Skin of body (tissue), 2 donors: Measurements from ENCODE around the gene LONP2. TPM values are rescaled to one million over a fixed set of nuclear protein-coding genes. Genes with fewer than 3 reads are reported as not detected.
"Not testable (repeated sequence)": the region's sequence is repeated elsewhere in the genome, so short reads cannot be mapped to it uniquely, and the experiment has no call there.

Experiments used
- DNase-seq: peaks from one replicate; lab custom pipeline; 2025; lab: John Stamatoyannopoulos, UW
- total RNA-seq: library from RNA; depleted of rRNA; stranded (reverse); fragments of >200 nt; gene quantifications from one replicate; pipeline ENCODE4 v1.2.3, GENCODE V29; 2014

The LONP2 gene
- total RNA-seq, 1 donor from 2014 or later: 65.1 TPM

- no peak for DNase-seq
Measured at GRCh38 chr16:48386559-48387312, 142.6 kb downstream of the LONP2 start.

- no peak for DNase-seq
Measured at GRCh38 chr16:48392407-48392806, 148.3 kb downstream of the LONP2 start.

GRCh38 chr16:48393485-48394354 lies 149.6 kb downstream of the LONP2 start:
- DNase-seq: no peak

DNA sequence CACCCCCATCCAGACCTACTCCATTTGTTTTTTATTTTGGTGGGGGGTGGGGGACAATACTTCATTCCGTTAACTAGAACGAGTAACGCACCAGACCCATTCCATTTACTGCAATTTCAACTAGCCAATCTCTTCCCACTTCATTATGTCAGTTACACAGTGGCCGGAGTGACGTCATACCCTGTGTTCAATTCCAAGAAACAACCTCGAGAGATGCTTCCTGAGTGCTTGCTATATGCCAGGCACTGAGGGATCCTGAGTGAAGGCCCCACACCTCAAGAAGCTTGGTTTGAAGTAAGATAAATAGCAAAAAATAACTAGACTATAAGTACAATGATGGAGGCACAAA lies 150.2 kb downstream of the LONP2 start:
- DNase-seq: no peak

GRCh38 chr16:48395375-48395774 lies 151.3 kb downstream of the LONP2 start:
- no peak for DNase-seq

- DNase-seq: not testable (repeated sequence)
Measured at GRCh38 chr16:48402547-48402946, 158.4 kb downstream of the LONP2 start.

DNA sequence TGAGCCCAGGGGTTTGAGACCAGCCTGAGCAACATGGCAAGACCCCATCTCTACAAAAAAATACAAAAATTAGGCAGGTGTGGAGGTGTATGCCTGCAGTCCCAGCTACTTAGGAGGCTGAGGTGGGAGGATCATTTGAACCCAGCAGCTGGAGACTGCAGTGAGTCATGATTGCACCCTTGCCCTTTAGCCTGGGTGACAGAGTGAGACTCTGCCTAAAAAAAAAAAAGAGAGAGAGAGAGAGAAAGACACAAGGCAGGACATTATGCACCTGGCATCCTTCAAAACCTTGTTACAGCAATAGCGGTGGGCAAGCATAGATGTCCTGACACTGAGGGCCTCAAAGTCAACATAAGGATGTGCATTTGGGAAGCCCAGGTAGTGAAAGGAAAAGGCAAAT lies 161.1 kb downstream of the LONP2 start:
- no peak for DNase-seq

- no peak for DNase-seq
Measured at GRCh38 chr16:48405907-48406306, 161.8 kb downstream of the LONP2 start.

Other genes with a start within 250 kb of the LONP2 start
- gene ABCC12, start 88.3 kb upstream of the LONP2 start, total RNA-seq: 0.10 TPM
- gene ABCC11, start 3.2 kb downstream of the LONP2 start, total RNA-seq: 0.20 TPM
- 53.4 TPM for gene SIAH1, start 141.1 kb downstream of the LONP2 start, total RNA-seq